ENCODE results near the gene TMEM14C.

TMEM14C gene

DNA sequence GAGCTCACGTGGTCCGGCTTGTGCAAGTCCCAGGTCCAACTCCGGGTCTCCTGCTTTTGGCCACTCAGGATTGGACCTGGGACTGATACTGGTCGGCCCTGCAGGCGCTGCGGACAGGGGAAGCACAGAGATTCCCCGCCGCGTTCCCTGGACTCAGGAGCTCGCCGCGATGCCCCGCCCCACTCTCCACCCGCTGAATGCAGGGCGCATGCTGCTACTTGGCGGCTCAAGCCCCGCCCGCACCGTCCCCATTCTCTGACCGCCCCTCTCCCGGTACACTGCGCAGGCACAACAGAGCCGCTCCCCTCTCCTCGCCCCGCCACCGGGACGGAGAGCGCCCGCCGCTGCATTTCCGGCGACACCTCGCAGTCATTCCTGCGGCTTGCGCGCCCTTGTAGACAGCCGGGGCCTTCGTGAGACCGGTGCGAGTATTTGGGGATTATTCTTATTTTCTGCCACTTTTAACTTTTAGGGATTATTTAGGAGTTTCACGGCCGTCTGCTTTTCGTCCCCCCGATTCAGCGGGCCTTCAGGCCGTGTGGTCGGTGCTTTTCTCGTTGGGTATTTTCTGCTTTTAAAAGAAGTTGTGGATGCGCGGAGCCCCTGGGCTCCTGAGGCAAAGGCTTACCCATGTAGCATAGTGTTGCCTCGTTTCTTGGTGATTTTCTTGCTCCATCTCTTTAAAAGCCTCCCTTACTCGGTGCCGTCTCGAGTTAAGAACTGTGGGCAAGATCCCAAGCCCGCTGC, at the start of gene TMEM14C:
TSS of gene TMEM14C (plus strand) at position 251 of the 747 bp plus-strand sequence. CDS start 1,544 bp downstream, outside the sequence.
- peak; percentile 96 for DNase-seq (ENCODE audit: low read depth)
- H3K4me3 ChIP-seq (ENCODE audit: low read depth, low read length): peak within 1 kb of the TSS; percentile 65
- no peak for TF ChIP-seq CTCF (IDR thresholded peaks at IDR 0.05; ENCODE audit: insufficient read depth, low read depth, low read length, missing control alignments)

DNA sequence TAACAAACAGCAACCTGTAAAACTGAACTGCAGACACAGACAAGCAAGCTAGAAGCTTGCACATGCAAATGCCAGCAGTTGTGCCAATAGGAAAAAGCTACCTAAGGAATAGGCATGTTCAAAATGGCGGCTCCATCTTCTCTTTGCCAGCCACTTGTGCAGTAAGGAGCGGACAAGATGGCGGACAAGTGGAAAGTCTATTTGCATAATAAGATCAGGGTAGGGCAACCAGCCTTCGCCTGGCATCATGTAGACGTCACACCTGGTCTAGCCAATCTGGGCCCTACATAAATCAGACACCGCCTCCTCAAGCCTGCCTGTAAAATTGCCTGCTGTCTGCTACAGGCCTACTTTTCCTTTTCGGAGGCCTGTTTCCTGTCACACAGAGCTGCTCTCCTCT, 46.5 kb upstream of the TMEM14C start:
- no peak overlapping the region for H3K4me3 ChIP-seq (ENCODE audit: low read depth, low read length)
- TF ChIP-seq CTCF (IDR thresholded peaks at IDR 0.05; ENCODE audit: insufficient read depth, low read depth, low read length, missing control alignments): no peak
- no peak for DNase-seq (ENCODE audit: low read depth)

DNA sequence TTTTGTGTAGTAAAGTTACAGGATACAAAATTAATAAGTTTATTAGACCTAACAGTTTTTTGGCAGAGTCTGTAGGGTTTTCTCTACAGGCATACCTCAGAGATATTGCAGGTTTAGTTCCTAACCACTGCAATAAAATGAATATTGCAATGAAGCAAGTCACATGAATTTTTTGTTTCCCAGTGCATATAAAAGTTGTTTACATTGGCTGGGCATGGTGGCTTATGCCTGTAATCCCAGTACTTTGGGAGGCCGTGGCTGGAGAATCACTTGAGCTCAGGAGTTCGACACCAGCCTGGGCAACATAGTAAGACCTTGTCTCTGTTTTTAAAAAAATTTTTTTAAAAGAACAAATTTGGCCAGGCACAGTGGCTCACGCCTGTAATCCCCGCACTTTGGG, 44.4 kb upstream of the TMEM14C start:
- no peak for DNase-seq (ENCODE audit: low read depth)
- H3K4me3 ChIP-seq (ENCODE audit: low read depth, low read length): no peak overlapping the region
- TF ChIP-seq CTCF (IDR thresholded peaks at IDR 0.05; ENCODE audit: insufficient read depth, low read depth, low read length, missing control alignments): no peak

DNA sequence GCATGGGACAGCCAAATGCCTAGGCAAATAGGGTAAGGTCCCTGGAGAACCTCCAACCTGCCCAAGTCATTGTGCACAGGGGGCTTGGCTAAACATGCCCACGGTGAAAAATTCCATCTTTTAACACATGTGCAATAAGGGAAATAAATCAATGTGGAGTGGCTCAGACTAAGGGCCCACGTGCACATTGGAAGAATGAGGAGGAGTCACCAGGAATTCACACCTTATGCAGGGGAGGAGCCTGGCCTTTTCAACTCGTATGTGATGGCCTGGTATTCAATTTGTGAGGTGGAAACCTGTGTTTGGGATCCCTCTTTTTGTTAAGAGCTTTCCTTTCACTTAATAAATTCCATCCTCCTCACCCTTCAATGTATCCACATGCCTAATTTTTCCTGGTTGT, 41.1 kb upstream of the TMEM14C start:
- no peak for TF ChIP-seq CTCF (IDR thresholded peaks at IDR 0.05; ENCODE audit: insufficient read depth, low read depth, low read length, missing control alignments)
- no peak for DNase-seq (ENCODE audit: low read depth)
- H3K4me3 ChIP-seq (ENCODE audit: low read depth, low read length): no peak overlapping the region

DNA sequence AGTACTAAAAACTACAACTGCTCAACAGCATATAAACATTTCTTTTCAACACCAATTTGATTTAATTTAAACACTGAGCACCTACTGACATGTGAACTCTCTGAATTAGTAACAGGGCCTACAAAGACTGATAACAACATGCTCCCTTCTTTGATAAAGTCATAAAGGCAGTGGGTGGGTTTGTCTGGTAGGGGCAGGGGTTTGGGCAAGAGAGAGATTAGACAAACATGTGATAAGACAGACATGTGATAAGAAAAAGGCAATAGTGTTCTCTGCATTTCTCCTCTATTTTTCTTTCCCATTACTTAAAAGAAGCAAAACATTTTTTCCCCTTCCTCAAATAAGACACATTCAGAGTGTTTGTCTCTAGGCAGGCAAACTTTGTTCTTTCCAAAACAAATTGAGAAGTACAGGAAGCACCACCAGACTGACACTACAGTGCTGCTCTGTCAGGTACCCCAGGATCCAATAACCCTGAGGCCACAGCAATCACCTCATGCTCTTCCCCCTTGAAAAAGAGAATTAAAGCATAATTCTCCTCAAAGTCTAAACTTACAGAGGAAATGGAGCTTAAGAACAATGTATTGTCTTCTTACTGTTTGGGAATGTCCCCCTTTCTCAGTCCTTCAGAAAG, 40.4 kb upstream of the TMEM14C start:
- TF ChIP-seq CTCF (IDR thresholded peaks at IDR 0.05; ENCODE audit: insufficient read depth, low read depth, low read length, missing control alignments): no peak
- no peak for DNase-seq (ENCODE audit: low read depth)
- H3K4me3 ChIP-seq (ENCODE audit: low read depth, low read length): no peak overlapping the region

DNA sequence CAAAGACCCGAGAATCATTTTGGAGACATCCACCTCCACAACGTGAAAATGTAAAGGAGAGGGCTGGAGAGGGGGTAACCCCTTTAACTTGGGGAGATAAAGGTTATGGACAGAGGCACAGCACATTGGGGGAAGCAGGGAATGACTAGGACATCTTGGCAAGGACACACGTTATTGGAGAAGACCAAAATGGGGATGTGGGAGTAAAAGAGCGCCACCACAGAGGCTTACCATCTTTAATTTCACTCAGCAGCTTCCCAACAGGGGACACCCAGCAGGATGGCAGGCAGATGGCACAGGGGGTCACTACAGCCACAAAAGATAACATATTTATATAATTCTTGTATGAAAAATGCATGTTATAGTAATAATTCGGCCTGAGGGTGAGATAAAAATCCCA, 38.3 kb upstream of the TMEM14C start:
- no peak overlapping the region for H3K4me3 ChIP-seq (ENCODE audit: low read depth, low read length)
- no peak for DNase-seq (ENCODE audit: low read depth)
- TF ChIP-seq CTCF (IDR thresholded peaks at IDR 0.05; ENCODE audit: insufficient read depth, low read depth, low read length, missing control alignments): no peak

Measured in GM12865 (cell line).